HTR-8/SVneo (cell line): ENCODE results near the gene SLC6A6.

Source experiments
- DNase-seq: peaks from one replicate; pipeline ENCODE4 v3.0.0; 2011; ENCODE audit warnings: low spot score, mixed read lengths; ENCODE audit not compliant: insufficient read length
- FAIRE-seq: peaks from 2 replicates; lab custom pipeline; 2011; peaks lifted over from hg19 to GRCh38; lab: Jason Lieb, UNC

SLC6A6 gene

DNA sequence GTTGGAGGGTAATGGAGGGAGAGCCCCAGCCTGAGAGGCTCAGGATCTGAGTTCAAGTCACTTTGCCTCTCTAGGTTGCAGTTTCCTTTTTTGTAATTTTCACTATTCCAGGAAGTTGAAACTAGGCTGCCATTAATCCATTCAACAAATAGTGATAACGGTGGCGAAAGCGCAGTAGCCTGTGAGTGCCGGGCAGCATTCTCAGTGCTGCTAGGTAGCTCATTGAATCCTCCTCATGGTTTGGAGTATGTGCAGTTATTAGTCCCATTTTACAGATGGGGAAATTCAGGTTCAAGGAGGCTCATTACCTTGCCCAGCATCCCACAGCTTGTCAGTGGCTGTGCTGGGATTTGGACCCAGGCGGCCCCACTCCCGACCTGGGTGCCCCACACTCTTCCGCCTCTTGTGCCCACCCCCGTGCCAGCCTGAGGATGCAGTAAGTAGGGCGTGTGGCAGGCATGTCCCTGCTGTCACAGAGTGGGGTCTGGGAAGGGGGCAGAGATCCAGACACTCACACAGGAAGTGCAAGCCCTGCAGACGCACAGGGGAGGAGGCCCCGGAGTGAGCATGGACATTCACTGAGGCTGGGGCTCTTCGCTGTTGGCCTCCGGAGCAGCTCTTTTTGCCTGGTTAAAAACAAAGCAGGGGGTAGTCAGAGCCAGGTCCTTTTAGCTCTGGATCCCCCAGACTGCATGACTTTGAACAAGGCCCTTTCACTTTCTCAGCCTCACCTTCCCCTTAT is 58.8 kb downstream of the SLC6A6 start:
- FAIRE-seq (no peak), DNase-seq (no peak)

GRCh38 chr3:14461748-14462324 is 59.4 kb downstream of the SLC6A6 start:
- FAIRE-seq, result peak; percentile 13
- DNase-seq, result peak; percentile 81

DNA sequence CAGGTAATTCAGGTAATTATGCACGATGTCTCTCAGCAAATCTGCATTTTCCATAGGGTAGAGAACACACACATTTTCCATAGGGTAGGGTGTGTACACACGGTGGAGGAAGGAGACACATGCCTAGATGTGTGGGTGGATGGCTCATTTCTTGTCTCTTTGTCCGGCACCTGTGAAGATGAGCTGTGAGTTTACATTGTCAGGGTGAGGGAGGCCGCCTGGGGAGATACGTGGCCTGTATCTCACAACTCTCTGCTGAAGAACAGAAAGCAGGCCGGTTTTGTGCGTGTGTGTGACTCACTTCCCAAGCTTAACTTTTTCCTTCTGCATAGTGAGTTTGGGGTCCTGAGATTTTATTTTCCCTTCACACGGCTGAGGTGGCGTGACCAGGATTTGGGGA is 60.3 kb downstream of the SLC6A6 start:
- DNase-seq (no peak), FAIRE-seq (no peak)

DNA sequence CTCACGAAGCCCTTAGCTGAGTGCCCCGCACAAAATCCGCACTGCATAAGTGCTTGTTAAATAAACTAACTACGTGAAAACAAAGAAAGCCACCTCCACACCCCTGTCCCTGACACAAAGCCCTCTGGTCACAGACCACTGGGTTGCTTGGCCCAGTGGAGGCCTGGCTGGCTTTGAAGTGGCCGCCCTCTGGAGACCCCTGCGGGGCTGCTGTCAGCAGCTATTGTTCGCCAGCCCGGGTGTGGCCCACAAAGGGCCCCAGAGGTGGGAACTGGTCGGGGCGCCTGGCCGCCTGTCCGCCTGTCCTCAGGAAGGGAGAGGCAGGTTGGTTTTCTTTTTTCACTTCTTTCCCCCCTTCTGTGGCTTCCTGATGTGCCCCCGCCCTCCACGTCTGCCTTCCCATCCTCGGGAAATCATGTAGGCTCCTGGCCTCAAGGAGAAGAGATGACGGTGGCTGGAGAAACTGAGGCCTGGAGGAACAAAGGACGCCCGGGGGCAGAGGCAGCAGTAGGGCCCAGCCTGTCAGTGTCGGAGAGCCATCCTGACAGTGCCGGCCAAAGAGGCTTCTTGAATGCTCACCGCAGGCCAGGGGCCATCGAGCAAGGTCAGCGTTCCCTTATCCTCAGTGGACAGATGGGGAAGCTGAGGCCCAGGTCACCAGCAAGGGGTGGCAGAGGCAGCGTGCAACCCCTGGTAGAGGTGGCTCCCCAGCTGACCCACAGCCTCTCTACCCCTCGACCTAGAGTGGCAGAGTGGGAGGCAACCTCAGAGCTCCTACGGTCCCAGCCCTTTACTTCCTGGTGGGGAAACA is 61.1 kb downstream of the SLC6A6 start:
- FAIRE-seq (no peak), DNase-seq (no peak)

DNA sequence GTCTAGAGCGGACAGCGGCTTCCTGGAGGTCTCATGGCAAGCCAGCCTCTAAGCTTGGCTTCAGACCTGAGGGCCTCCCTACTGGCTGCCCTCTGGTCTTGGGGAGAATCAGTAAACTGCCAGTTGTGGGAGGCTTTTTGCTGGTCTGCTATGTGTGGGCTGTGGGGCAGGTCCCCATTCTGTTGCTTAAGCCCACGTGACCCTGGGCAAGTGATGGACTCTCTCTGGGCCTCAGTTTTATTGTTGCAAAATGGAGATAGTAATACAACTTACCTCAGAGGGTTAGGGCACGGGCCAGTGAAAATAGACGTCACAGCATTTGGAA is 61.7 kb downstream of the SLC6A6 start:
- no peak for DNase-seq
- no peak for FAIRE-seq

- FAIRE-seq (no peak), DNase-seq (no peak)
Observed at GRCh38 chr3:14464521-14464920, 62.1 kb downstream of the SLC6A6 start.

DNA sequence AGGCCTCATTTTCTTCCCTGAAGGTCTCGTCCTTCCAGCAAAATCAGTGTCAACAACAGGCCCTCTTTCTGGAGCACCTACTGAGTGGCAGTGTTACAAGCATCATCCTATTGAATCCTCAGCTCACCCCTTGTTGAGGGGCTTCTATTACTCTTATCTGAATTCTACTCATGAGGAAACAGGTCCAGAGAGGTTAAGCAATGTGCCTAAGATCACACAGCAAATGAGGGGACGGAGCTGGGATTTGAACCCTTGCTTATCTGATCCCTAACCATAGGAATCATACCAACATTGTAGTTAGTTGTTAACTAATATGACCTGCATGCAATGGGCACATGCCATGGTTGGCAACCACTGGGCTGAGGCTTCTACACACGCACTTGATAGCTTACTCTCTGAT is 63.0 kb downstream of the SLC6A6 start:
- FAIRE-seq, result no peak

DNA sequence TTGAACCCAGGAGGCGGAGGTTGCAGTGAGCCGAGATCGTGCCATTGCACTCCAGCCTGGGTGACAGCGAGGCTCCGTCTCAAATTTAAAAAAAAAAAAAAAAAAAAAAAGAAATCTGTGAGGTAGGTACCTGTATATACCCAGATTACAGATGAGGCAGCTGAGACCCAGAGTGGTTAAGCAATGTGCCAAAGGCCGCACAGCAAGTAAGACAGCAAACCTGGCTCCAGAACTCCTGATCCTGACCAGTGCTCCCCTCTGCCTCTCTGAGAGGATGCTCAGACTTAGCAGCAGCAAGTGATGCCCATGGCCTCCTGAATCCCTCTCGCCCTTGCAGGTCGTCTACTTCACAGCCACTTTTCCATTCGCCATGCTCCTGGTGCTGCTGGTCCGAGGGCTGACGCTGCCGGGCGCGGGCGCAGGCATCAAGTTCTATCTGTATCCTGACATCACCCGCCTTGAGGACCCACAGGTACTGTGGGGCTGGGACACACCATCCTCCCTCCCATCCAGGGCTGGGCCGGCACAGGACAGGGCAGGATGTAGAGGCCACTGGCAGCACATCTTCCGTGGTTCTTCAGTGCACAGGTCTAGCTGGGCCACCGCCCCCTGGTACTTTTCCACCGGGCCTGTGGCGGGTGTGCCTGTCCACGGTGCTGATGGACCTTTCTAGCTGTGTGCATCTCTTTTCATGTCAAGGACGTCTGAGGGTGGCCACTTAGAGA is 63.9 kb downstream of the SLC6A6 start:
- DNase-seq, result no peak
- FAIRE-seq, result no peak

More for the DNA sequence above, 63.0 kb downstream of the SLC6A6 start:
- DNase-seq, result no peak

DNA sequence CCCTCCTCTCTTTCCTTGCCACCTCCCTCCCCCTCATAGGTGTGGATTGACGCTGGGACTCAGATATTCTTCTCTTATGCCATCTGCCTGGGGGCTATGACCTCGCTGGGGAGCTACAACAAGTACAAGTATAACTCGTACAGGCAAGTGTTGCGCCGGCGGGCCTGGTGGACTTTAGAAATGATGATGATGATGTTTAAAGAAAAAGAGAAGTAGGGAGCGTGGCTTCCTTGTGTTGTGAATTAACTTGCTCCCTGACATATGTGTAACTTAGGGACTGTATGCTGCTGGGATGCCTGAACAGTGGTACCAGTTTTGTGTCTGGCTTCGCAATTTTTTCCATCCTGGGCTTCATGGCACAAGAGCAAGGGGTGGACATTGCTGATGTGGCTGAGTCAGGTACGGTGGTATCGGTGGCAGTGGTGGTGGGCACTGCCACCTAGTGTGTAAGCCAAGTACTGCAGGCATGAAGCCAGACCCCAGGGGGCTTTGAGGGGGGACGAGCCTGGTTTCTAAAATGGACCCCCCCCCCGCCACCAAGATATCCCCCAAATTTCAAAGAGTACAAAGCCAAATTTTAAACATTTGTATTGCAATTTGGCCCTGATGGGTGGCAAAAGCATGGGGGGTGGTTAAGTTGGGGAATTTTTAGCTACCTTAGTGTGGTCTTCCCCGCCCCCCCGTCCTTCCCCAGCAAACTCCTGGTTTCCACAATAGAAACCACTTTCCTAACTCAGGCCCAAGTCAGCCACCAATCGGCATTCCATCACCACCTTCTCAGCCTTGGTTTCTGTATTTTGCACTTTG is 65.6 kb downstream of the SLC6A6 start:
- peak; percentile 68 for FAIRE-seq
- DNase-seq, result peak; percentile 77

DNA sequence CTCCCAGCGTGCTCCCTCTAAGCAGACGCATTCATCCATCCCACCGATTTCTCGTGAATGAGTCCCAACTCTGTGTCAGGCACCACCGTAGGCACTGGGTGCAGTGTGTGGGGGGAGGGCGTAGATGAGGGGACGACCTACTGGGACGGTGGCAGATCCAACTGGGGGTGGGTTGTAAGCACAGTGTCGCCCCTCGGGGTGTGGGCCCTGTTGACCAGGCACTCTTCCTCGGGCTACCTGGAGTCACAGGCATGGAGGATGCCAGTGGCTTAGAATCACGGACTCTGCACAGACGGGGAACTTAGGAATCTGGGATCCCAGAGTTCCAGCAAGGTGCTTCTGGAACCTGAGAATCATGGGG is 66.2 kb downstream of the SLC6A6 start:
- no peak for FAIRE-seq
- no peak for DNase-seq

DNA sequence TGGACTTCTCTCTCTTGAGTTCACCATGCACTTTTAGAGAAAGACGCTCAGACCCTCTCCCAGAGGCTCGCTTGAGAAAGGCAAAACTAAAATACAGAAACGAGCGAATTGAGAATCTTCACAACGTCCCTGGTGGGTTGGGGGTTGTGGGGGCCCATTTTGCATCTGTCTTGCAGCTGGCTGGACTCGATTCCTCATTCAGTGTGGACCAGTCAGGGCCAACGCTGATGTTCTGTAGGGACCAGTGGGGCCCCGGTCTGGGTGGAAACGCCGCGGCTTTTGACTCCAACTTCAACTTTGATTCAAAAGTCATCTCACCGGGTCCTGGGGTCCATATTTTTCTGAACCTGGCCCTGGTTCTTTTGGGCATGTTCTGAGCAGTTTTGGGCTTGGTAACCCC is 68.1 kb downstream of the SLC6A6 start:
- DNase-seq (no peak), FAIRE-seq (no peak)

DNA sequence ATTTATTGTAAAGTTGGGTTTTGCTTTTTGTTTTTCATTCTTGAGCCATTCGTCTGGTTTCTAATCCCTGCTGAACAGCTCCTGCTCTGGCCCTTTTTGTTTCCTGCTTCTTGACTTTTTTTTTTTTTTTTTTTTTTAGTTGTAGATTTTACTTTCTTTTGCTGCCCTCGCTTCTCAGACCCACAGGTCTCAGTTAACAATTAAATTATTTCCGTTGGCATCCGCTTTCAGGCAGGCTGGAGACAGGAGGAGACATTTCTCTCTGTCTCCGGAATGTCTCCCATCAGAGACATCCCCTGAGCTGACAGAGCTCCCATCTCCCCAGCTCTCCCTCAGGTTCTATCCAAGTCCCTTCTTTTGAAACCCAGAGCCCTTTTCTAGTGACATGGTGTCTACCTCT is 68.6 kb downstream of the SLC6A6 start:
- DNase-seq (no peak), FAIRE-seq (no peak)

DNA sequence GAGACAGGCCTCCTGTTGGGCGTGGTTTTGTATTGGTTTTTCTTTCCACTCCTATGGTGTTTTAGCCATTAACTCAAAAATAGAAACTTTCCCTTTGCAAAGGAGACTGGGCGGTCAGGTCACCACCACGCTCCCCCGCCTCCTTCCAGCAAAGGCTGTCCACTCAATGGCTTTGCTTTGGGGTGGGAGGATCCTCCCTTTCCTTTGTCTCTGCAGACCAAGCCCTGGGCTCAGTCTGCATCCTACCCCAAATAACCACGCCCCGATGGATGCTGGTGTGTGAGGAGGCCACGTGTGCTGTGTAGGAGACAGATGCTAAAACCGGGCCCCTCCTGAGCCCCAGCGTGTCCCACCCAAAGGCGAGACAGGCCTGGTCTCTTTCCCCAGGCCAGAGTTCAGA is 69.3 kb downstream of the SLC6A6 start:
- DNase-seq, result no peak
- no peak for FAIRE-seq

DNA sequence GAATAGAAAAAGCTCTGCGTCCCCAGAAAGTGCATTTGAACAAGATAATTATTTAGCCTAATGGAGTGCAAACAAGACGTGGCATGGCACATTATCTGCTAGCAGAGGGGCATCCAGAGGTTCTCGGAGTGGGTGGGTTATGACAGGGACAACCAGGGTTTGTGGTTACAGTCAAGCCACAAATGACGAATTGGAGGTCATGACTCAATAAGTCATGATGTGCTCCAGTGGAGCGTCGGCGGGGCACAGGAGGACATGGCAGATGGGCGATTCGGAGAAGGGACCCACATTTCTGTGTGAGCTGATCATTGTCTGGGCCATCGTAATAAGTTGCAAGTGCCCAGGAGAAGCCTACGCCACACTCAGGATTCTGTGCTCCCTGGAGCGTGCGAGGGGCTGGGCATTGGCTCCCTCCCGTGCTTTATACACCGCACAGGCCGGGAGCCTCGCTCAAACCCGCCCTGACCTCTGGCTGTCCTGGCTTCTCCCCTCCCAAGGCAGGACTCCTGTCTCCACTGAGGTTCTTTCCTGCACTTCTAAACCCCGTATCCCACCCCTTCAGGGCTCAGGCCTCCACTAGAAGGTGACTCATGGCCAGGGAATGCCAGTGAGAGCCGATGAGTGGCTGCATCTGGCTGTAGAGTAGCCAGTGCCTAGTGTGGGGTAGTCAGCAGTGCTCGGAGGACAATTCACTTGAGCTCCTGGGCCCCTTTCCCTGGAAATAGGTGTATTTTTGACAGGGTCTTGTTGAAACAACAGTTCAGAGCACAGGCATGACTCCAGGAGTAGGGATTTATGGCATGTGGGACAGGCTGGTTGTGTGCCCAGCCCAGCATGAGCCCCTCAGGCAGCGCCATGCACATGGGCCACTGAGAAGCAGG is 70.3 kb downstream of the SLC6A6 start:
- DNase-seq, result peak; percentile 96
- FAIRE-seq, result peak; percentile 84

- DNase-seq, result no peak
- FAIRE-seq, result no peak
Observed at GRCh38 chr3:14473411-14473891, 71.0 kb downstream of the SLC6A6 start.

DNA sequence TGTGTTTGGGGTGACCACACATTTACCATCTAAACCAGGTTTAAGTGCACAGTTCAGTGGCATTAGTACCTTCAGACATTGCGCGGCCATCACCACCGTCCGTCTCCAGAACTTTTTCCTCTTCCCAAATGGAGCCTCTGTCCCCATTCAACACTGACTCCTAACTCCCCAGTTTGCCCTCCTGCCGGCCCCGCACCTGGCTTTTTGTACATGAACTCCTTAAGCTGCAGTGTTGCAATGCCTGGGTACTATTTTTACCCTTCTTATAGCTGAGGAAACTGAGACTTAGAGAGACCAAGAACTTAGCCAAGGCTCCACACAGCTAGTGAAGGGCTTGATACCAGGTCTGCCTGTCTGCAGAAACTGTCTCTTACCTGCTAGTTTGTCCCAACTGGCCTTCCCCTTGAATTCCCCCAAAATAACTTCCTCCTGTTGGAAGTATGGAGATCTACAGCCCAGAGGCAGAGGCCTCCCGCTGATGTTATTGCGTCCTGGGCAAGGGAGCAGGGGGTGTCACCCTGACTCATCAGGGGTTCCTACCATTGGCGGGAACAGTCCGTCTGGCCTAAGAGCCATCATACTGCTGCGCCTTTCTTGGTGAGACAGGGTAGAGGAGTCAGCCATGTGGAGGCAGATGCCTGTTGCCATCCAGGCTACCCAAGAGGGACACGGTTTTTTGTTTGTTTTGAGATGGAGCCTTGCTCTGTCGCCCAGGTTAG is 72.1 kb downstream of the SLC6A6 start:
- FAIRE-seq (no peak), DNase-seq (no peak)

DNA sequence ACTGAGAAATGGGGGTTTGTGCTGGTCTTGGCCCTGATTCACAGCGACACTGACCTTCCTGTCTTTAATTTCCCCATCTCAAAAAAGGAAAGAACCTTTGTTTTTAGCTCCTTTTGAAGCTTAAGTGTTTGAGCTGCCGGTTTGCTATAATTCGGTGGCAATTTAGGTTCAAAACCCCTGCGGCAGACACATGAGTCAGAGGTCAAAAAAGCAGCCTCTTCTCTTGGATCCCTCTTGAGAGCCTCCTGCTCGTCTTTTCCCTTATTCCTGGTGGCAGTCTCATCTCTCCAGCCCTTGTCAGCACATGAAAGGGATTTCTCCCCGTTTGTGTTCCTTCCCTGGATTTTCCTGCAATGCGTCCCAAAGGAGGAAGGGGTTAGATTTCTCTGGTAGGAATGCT is 73.2 kb downstream of the SLC6A6 start:
- FAIRE-seq (no peak), DNase-seq (no peak)

- no peak for DNase-seq
- FAIRE-seq, result no peak
Observed at GRCh38 chr3:14476583-14477265, 74.3 kb downstream of the SLC6A6 start.
